OCI-LY7 (cell line): ENCODE measurements around the gene GTPBP4. TPM values are rescaled to one million over a fixed set of nuclear protein-coding genes. Genes with fewer than 3 reads are reported as not detected.

Experiments
- BruUV-seq: library from RNA; stranded (reverse); fragments of 400-500 nt; replicated peaks from 2 replicates; lab custom pipeline; 2021; lab: Mats Ljungman, UMichigan
- CTCF ChIA-PET: fragments of 300-600 bp; sonication (Branson Sonifier 250); formaldehyde crosslinking; loops from one replicate; lab custom pipeline; 2022; ENCODE audit warnings: antibody characterized with exemption; ENCODE audit not compliant: unreplicated experiment; lab: Charles Lee
- POLR2A ChIA-PET: fragments of 300-600 bp; sonication (Branson Sonifier 250); formaldehyde crosslinking; loops from one replicate; lab custom pipeline; 2022; ENCODE audit warnings: antibody characterized with exemption; lab: Charles Lee
- DNase-seq: peaks from one replicate; pipeline ENCODE4 v3.0.0-alpha.2; 2015; ENCODE audit warnings: low spot score
- H2AFZ ChIP-seq: fragments of 200-600 bp; sonication (generic), shearing (Covaris generic); 2 replicates; pipeline ENCODE4 v1.6.1; 2014; ENCODE audit warnings: mild to moderate bottlenecking, antibody characterized with exemption, low read length, moderate library complexity
- H3K27ac ChIP-seq: fragments of 200-600 bp; sonication (generic); 2 replicates; pipeline ENCODE4 v1.5.1; 2014; ENCODE audit warnings: mixed run types, low read depth, mild to moderate bottlenecking, moderate library complexity, low read length, inconsistent platforms; ENCODE audit not compliant: poor library complexity, severe bottlenecking
- H3K36me3 ChIP-seq: fragments of 200-600 bp; sonication (generic); 2 replicates; pipeline ENCODE4 v1.6.1; 2014; ENCODE audit warnings: mild to moderate bottlenecking, antibody characterized with exemption, low read length, moderate library complexity, mixed read lengths; ENCODE audit not compliant: insufficient read depth
- H3K4me1 ChIP-seq: fragments of 200-600 bp; sonication (generic); 2 replicates; pipeline ENCODE4 v1.5.1; 2014; ENCODE audit warnings: mild to moderate bottlenecking, low read length; ENCODE audit not compliant: insufficient read depth, poor library complexity, severe bottlenecking
- H3K4me2 ChIP-seq: fragments of 200-600 bp; sonication (generic); 2 replicates; pipeline ENCODE4 v1.6.1; 2014; ENCODE audit warnings: mild to moderate bottlenecking, low read length
- H3K4me3 ChIP-seq: fragments of 200-600 bp; sonication (generic); 2 replicates; pipeline ENCODE4 v1.5.1; 2014; ENCODE audit warnings: mild to moderate bottlenecking, low read depth, low read length; ENCODE audit not compliant: poor library complexity, severe bottlenecking
- H3K79me2 ChIP-seq: fragments of 200-600 bp; sonication (generic); 2 replicates; pipeline ENCODE4 v1.6.1; 2016; ENCODE audit warnings: low read depth, mild to moderate bottlenecking, low read length, moderate library complexity, mixed read lengths; ENCODE audit not compliant: insufficient read depth
- H3K9me2 ChIP-seq: fragments of 200-600 bp; sonication (generic); 2 replicates; pipeline ENCODE4 v1.6.1; 2016; ENCODE audit warnings: mild to moderate bottlenecking, low read length, mixed read lengths; ENCODE audit not compliant: insufficient read depth
- H3K9me3 ChIP-seq: fragments of 200-600 bp; sonication (generic); 2 replicates; pipeline ENCODE4 v1.6.1; 2014; ENCODE audit warnings: mild to moderate bottlenecking, mixed run types, low read length, mixed read lengths
- H4K20me1 ChIP-seq: fragments of 200-600 bp; sonication (generic); 2 replicates; pipeline ENCODE4 v1.6.1; 2014; ENCODE audit warnings: mild to moderate bottlenecking, antibody characterized with exemption, low read length, moderate library complexity, mixed read lengths; ENCODE audit not compliant: insufficient read depth
- EZH2phosphoT487 ChIP-seq: fragments of 200-600 bp; sonication (generic); IDR thresholded peaks from 2 replicates; pipeline ENCODE4 v1.6.1; 2018; ENCODE audit warnings: low read depth, borderline replicate concordance, mild to moderate bottlenecking, mixed run types, antibody characterized with exemption, low read length, moderate library complexity, mixed read lengths
- intact Hi-C: fragments of 100-400 bp; cut with micrococcal nuclease; formaldehyde crosslinking; loops from one replicate; pipeline ENCODE4 v1.10.0; 2022; ENCODE audit not compliant: unreplicated experiment
- total RNA-seq, 2 experiments: library from RNA; depleted of rRNA in 1 of 2; stranded (reverse); fragments of >200 nt in 1 of 2; shearing (Covaris generic) in 1 of 2; gene quantifications; 2 replicates each; pipeline ENCODE4 v1.2.3, GENCODE V29; 2014 to 2022
- TF ChIP-seq, protein P1 (sequence below): fragments of 200-600 bp; sonication (generic); conservative IDR thresholded peaks from 2 replicates; pipeline ENCODE4 v1.5.1; 2014; ENCODE audit warnings: mild to moderate bottlenecking, antibody characterized with exemption, low read length, moderate library complexity, mixed read lengths

GTPBP4 gene
- total RNA-seq, 2 experiments from 2014 or later = 61.0 to 108 TPM

DNA sequence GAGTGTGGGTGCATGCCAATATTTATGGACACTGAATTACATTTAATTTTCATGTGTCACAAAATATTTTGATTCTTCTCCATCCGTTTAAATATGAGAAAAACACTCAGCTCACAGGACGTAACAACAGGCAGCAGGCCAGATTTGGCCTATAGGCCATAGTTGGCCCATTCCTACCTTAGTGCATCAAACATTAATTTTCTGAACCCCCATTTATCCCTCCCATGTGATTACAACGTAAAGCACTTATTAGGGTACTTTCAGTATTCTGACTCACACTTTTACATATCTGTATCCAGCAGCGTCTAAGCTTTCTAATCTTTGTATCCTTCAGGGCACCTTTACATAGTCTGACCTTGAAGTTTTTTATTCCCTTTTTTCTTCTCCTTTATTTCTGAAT lies 56.7 kb downstream of the GTPBP4 start:
- Histone ChIP-seq H3K9me2 (no peaks in the 10 kb centered on the region), H4K20me1 (peaks cover 42% of the 10 kb centered on the region; the same call in 1 of the 2 replicates), H3K36me3 (peaks cover 66% of the 10 kb centered on the region), H3K9me3 (no peaks in the 10 kb centered on the region), H3K4me3 (peak overlapping the region; percentile 61), H3K79me2 (peaks cover 62% of the 10 kb centered on the region), H2AFZ (no peak overlapping the region), H3K27ac (peak overlapping the region; percentile 82), H3K4me1 (peaks cover 42% of the 10 kb centered on the region), H3K4me2 (peak overlapping the region; percentile 83)
- intact Hi-C loops = loop anchor here (5.0 kb wide), 1 partner anchor 533 kb away; no protein-coding TSS in a partner anchor
- ChIA-PET POLR2A (interaction anchor here (0.7 to 2.1 kb wide), 2 partner anchors 10 to 727 kb away, joined by 3 to 12 read pairs; no protein-coding TSS in a partner anchor), CTCF (no interaction called here)
- TF ChIP-seq, protein P1, sequence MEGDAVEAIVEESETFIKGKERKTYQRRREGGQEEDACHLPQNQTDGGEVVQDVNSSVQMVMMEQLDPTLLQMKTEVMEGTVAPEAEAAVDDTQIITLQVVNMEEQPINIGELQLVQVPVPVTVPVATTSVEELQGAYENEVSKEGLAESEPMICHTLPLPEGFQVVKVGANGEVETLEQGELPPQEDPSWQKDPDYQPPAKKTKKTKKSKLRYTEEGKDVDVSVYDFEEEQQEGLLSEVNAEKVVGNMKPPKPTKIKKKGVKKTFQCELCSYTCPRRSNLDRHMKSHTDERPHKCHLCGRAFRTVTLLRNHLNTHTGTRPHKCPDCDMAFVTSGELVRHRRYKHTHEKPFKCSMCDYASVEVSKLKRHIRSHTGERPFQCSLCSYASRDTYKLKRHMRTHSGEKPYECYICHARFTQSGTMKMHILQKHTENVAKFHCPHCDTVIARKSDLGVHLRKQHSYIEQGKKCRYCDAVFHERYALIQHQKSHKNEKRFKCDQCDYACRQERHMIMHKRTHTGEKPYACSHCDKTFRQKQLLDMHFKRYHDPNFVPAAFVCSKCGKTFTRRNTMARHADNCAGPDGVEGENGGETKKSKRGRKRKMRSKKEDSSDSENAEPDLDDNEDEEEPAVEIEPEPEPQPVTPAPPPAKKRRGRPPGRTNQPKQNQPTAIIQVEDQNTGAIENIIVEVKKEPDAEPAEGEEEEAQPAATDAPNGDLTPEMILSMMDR = no peak
- no peak for TF ChIP-seq EZH2phosphoT487
- BruUV-seq = TSS peak; percentile 21
- DNase-seq = no peak

DNA sequence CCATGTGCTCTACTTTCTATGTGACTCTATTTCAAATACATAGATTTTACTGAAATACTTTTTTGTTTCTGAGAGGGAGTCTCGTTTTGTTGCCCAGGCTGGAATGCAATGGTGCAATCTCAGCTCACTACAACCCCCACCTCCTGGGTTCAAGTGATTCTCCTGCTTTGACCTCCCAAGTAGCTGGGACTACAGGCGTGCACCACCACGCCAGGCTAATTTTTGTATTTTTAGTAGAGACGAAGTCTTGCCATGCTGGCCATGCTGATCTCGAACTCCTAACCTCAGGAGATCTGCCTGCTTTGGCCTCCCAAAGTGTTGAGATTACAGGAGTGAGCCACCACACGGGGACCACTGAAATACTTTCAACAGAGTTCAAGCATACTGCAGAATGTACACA lies 57.2 kb downstream of the GTPBP4 start:
- Histone ChIP-seq H3K4me2 (peak overlapping the region; percentile 83), H3K9me3 (no peaks in the 10 kb centered on the region), H4K20me1 (peaks cover 38% of the 10 kb centered on the region; the same call in 1 of the 2 replicates), H3K4me3 (peak overlapping the region; percentile 61), H2AFZ (no peak overlapping the region), H3K9me2 (no peaks in the 10 kb centered on the region), H3K79me2 (peaks cover 64% of the 10 kb centered on the region), H3K27ac (peak overlapping the region; percentile 82), H3K36me3 (peaks cover 62% of the 10 kb centered on the region), H3K4me1 (peaks cover 45% of the 10 kb centered on the region)
- intact Hi-C loops = loop anchor here (5.0 kb wide), 1 partner anchor 533 kb away; no protein-coding TSS in a partner anchor
- TF ChIP-seq, protein P1 = no peak
- TF ChIP-seq EZH2phosphoT487 = no peak
- CTCF ChIA-PET = no interaction called here
- POLR2A ChIA-PET = no interaction called here
- DNase-seq = no peak
- BruUV-seq = no TSS peak

GRCh38 chr10:1047937-1048336 lies 59.7 kb downstream of the GTPBP4 start:
- ChIA-PET POLR2A (interaction anchor here (1.0 to 2.0 kb wide), 2 partner anchors 8 to 10 kb away, joined by 3 to 7 read pairs; partner anchors contain the start of gene WDR37), CTCF (no interaction called here)
- Histone ChIP-seq H3K4me1 (peaks cover 57% of the 10 kb centered on the region), H3K36me3 (peaks cover 58% of the 10 kb centered on the region), H4K20me1 (peaks cover 46% of the 10 kb centered on the region; the same call in 1 of the 2 replicates), H3K9me2 (no peaks in the 10 kb centered on the region), H3K79me2 (peaks cover 75% of the 10 kb centered on the region), H2AFZ (no peak overlapping the region), H3K4me2 (peak overlapping the region; percentile 65), H3K27ac (peak overlapping the region; percentile 83), H3K9me3 (no peaks in the 10 kb centered on the region), H3K4me3 (peak overlapping the region; percentile 74)
- peak; percentile 40 for DNase-seq
- intact Hi-C loops = loop anchor here (2.0 to 5.0 kb wide), 2 partner anchors 117 to 536 kb away; partner anchors contain the start of gene LARP4B
- no TSS peak for BruUV-seq
- TF ChIP-seq, protein P1 = no peak
